H1 (cell line): Measurements from ENCODE around the gene DIP2B. TPM values are rescaled to one million over a fixed set of nuclear protein-coding genes. Genes with fewer than 3 reads are reported as not detected.

Experiments
- CTCF ChIA-PET: fragments of 300-600 bp; sonication (Branson Sonifier 250); formaldehyde crosslinking; loops from one replicate; lab custom pipeline; 2021; ENCODE audit not compliant: partially characterized antibody; lab: Charles Lee
- POLR2A ChIA-PET: fragments of 300-600 bp; sonication (Branson Sonifier 250); formaldehyde crosslinking; loops from one replicate; lab custom pipeline; 2021; ENCODE audit warnings: inconsistent platforms; ENCODE audit not compliant: partially characterized antibody; lab: Charles Lee
- DNase-seq, 2 experiments: peaks; one replicate each; pipeline versions ENCODE4 v3.0.0 to v3.0.0-alpha.2; 2010 to 2022; ENCODE audit warnings: low spot score in 2 of 2, low read depth in 1 of 2, mixed read lengths in 1 of 2
- FAIRE-seq: peaks from 2 replicates; lab custom pipeline; 2011; peaks lifted over from hg19 to GRCh38; lab: Jason Lieb, UNC
- H2AFZ ChIP-seq: 2 replicates; pipeline ENCODE4 v1.8.1; 2012; ENCODE audit warnings: low read length, inconsistent platforms
- H2AK5ac ChIP-seq: 2 replicates; pipeline ENCODE4 v1.6.1; 2013; ENCODE audit warnings: low read depth, low read length
- H2BK120ac ChIP-seq: replicated peaks from 2 replicates; pipeline ENCODE3; 2013; ENCODE audit warnings: low read depth, low read length, inconsistent platforms
- H2BK12ac ChIP-seq: 2 replicates; pipeline ENCODE4 v1.6.1; 2013; ENCODE audit warnings: low read depth, low read length
- H2BK15ac ChIP-seq: 2 replicates; pipeline ENCODE4 v1.6.1; 2013; ENCODE audit warnings: low read length
- H2BK20ac ChIP-seq: 2 replicates; pipeline ENCODE4 v1.6.1; 2013; ENCODE audit warnings: low read length
- H2BK5ac ChIP-seq: 2 replicates; pipeline ENCODE4 v1.6.1; 2013; ENCODE audit warnings: low read depth, low read length
- H3K14ac ChIP-seq: 2 replicates; pipeline ENCODE4 v1.6.1; 2013; ENCODE audit warnings: inconsistent platforms; ENCODE audit not compliant: insufficient read length
- H3K18ac ChIP-seq: 2 replicates; pipeline ENCODE4 v1.6.1; 2013; ENCODE audit warnings: low read length; ENCODE audit errors: extremely low read depth
- H3K23ac ChIP-seq: 2 replicates; pipeline ENCODE4 v1.6.1; 2013; ENCODE audit warnings: inconsistent platforms; ENCODE audit not compliant: insufficient read length
- H3K23me2 ChIP-seq: 2 replicates; pipeline ENCODE4 v1.6.1; 2013; ENCODE audit warnings: low read depth, low read length
- H3K27ac ChIP-seq: 2 replicates; pipeline ENCODE4 v1.6.1; 2011; ENCODE audit warnings: low read depth, low read length, inconsistent platforms
- H3K27me3 ChIP-seq, 4 experiments: replicated peaks in 1 of 4; 1 replicate in 1 of 4; 2 replicates in 3 of 4; pipeline versions ENCODE4 v1.6.1 to v1.8.1; 2011 to 2013; ENCODE audit warnings: low read length in 3 of 4, mild to moderate bottlenecking in 3 of 4, inconsistent platforms in 2 of 4, mixed read lengths in 2 of 4, moderate library complexity in 1 of 4; ENCODE audit not compliant: control insufficient read depth in 3 of 4, insufficient read depth in 3 of 4; ENCODE audit errors: extremely low read depth in 1 of 4
- H3K36me3 ChIP-seq, 4 experiments: 2 replicates each; pipeline versions ENCODE4 v1.6.1 to v1.8.1; 2011 to 2013; ENCODE audit warnings: mild to moderate bottlenecking in 4 of 4, low read length in 3 of 4, moderate library complexity in 2 of 4, control low read depth in 1 of 4, inconsistent platforms in 1 of 4; ENCODE audit not compliant: insufficient read depth in 4 of 4, control insufficient read depth in 2 of 4
- H3K4ac ChIP-seq: replicated peaks from 2 replicates; pipeline ENCODE3; 2013; ENCODE audit warnings: low read length, low read depth, mixed read lengths, inconsistent platforms; ENCODE audit not compliant: insufficient read length
- H3K4me1 ChIP-seq, 4 experiments: replicated peaks in 1 of 4; 1 replicate in 1 of 4; 2 replicates in 3 of 4; pipeline versions ENCODE4 v1.6.1 to v1.8.1; 2011 to 2013; ENCODE audit warnings: low read length in 3 of 4, inconsistent platforms in 2 of 4, mixed read lengths in 1 of 4; ENCODE audit not compliant: insufficient read depth in 4 of 4, control insufficient read depth in 3 of 4
- H3K4me2 ChIP-seq, 2 experiments: 2 replicates each; pipeline versions ENCODE4 v1.6.1 to v1.8.1; 2011 to 2013; ENCODE audit warnings: low read depth in 2 of 2, low read length in 2 of 2, control low read depth in 1 of 2, inconsistent platforms in 1 of 2, mild to moderate bottlenecking in 1 of 2; ENCODE audit not compliant: insufficient read depth in 1 of 2
- H3K4me3 ChIP-seq, 4 experiments: fragments of 200-600, 300-600 bp in 1 of 4; sonication (generic), shearing (Covaris generic), sonication (Bioruptor Twin) in 1 of 4; 2 replicates each; pipeline versions ENCODE4 v1.5.1 to v1.8.1; 2011 to 2016; ENCODE audit warnings: low read length in 4 of 4, low read depth in 3 of 4, control low read depth in 2 of 4, inconsistent platforms in 2 of 4, mild to moderate bottlenecking in 2 of 4, mixed read lengths in 1 of 4, moderate library complexity in 1 of 4; ENCODE audit not compliant: insufficient read depth in 2 of 4; ENCODE audit errors: extremely low read depth in 1 of 4
- H3K56ac ChIP-seq: replicated peaks from 2 replicates; pipeline ENCODE3; 2013; ENCODE audit warnings: low read depth, mild to moderate bottlenecking, mixed read lengths, low read length, inconsistent platforms; ENCODE audit not compliant: insufficient read length
- H3K79me1 ChIP-seq: 2 replicates; pipeline ENCODE4 v1.6.1; 2013; ENCODE audit warnings: low read depth, low read length, control low read depth
- H3K79me2 ChIP-seq, 2 experiments: 2 replicates each; pipeline versions ENCODE4 v1.6.1 to v1.8.1; 2012 to 2013; ENCODE audit warnings: low read length in 2 of 2, mild to moderate bottlenecking in 2 of 2, inconsistent platforms in 1 of 2; ENCODE audit not compliant: insufficient read depth in 2 of 2, control insufficient read depth in 1 of 2
- H3K9ac ChIP-seq, 4 experiments: replicated peaks in 1 of 4; 1 replicate in 1 of 4; 2 replicates in 3 of 4; pipeline versions ENCODE4 v1.6.1 to v1.8.1; 2011 to 2013; ENCODE audit warnings: low read depth in 3 of 4, low read length in 3 of 4, control low read depth in 2 of 4, mild to moderate bottlenecking in 2 of 4, moderate library complexity in 2 of 4, inconsistent platforms in 1 of 4; ENCODE audit errors: extremely low read depth in 1 of 4
- H3K9me3 ChIP-seq, 2 experiments: 2 replicates each; pipeline versions ENCODE4 v1.6.1 to v1.8.1; 2012 to 2013; ENCODE audit warnings: mild to moderate bottlenecking in 2 of 2, moderate library complexity in 2 of 2, control low read depth in 1 of 2, inconsistent platforms in 1 of 2, low read depth in 1 of 2, low read length in 1 of 2, mixed read lengths in 1 of 2; ENCODE audit not compliant: insufficient read depth in 2 of 2
- H4K20me1 ChIP-seq, 2 experiments: replicated peaks in 1 of 2; 2 replicates each; pipeline versions ENCODE3 to v1.8.1; 2011 to 2013; ENCODE audit warnings: inconsistent platforms in 2 of 2, low read length in 2 of 2, mild to moderate bottlenecking in 1 of 2; ENCODE audit not compliant: insufficient read depth in 2 of 2, control insufficient read depth in 1 of 2
- H4K5ac ChIP-seq: 2 replicates; pipeline ENCODE4 v1.6.1; 2013; ENCODE audit warnings: low read length, low read depth, mixed read lengths, inconsistent platforms; ENCODE audit not compliant: insufficient read length
- H4K8ac ChIP-seq: 2 replicates; pipeline ENCODE4 v1.8.0; 2013; ENCODE audit warnings: mild to moderate bottlenecking, moderate library complexity, low read length, inconsistent platforms; ENCODE audit not compliant: insufficient read depth; ENCODE audit errors: extremely low read depth
- H4K91ac ChIP-seq: replicated peaks from 2 replicates; pipeline ENCODE3; 2013; ENCODE audit warnings: low read length, mixed read lengths, inconsistent platforms; ENCODE audit not compliant: insufficient read length
- EP300 ChIP-seq, 2 experiments: IDR thresholded peaks; 1 replicate in 1 of 2; 2 replicates in 1 of 2; pipeline ENCODE4 v1.6.1; 2011 to 2012; ENCODE audit warnings: low read depth in 2 of 2, low read length in 2 of 2, mild to moderate bottlenecking in 2 of 2, borderline replicate concordance in 1 of 2, inconsistent platforms in 1 of 2, moderate library complexity in 1 of 2
- WGBS, 2 experiments: shearing (Covaris generic) in 1 of 2; methylation state at CpG; one replicate each; pipeline versions ENCODE4 v1.1.6 to v1.1.7; 2013 to 2015; ENCODE audit warnings: low lambda C conversion rate in 2 of 2, mixed read lengths in 2 of 2, inconsistent platforms in 1 of 2, low coverage in 1 of 2, missing lambda C conversion rate in 1 of 2; ENCODE audit not compliant: insufficient replicate concordance in 2 of 2, insufficient coverage in 1 of 2, insufficient read length in 1 of 2; ENCODE audit errors: extremely low coverage in 1 of 2, missing lambda C conversion rate in 1 of 2; 5-methylcytosine and 5-hydroxymethylcytosine counted together
- polyA plus RNA-seq, 7 experiments: library from polyadenylated mRNA; depleted of rRNA in 3 of 7; stranded (reverse) in 5 of 7; unstranded in 2 of 7; fragments of >200 nt in 5 of 7; fragments of 200-250 nt in 2 of 7; gene quantifications; 1 replicate in 5 of 7; 2 replicates in 1 of 7; 4 replicates in 1 of 7; pipeline versions ENCODE4 v1.2.1 to v1.2.3, GENCODE V29; 2011 to 2013; ENCODE audit warnings: missing spikeins in 2 of 7, mixed read lengths in 2 of 7
- total RNA-seq: library from RNA; stranded (reverse); fragmentation: NEBNext Ultra II Directional; extraction: Animal tissue kit (Norgen Biotek cat#: 25700); gene quantifications from 2 replicates; pipeline ENCODE4 v1.2.1, GENCODE V29; 2021

The DIP2B gene
- total and polyA plus RNA-seq, 2 of the 8 experiments (the other 6 are each of a cell fraction or from before 2014, with no cell fraction given): 11.1 to 29.6 TPM

DNA sequence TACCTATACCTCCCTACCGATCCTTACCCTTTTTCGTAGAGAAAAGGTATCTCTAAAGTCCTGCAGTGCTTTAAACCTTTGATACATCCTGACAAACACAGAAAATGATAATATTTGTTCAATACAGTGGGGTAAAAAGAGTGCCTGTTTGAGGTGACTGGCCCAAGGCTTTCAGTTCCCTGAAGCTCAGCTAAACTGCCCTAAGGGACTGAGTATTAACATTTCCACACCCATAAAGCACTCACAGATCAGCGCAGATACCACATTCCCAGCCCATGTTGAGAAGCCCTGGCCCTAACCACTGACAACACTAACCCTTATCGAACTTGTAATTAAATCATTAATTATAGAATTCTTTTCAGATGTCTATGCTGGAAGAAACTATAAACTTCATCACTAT is 108.7 kb downstream of the DIP2B start:
- POLR2A ChIA-PET: interaction anchor here (1.1 to 1.6 kb wide), 3 partner anchors 8 to 108 kb away, joined by 3 to 5 read pairs (median 3); partner anchors contain the start of gene DIP2B
- no peak for TF ChIP-seq EP300 (IDR thresholded peaks at IDR 0.05; ENCODE audit: borderline replicate concordance in 1 of 2, low read depth in 2 of 2, low read length in 2 of 2)

More for the DNA sequence above, 108.7 kb downstream of the DIP2B start:
- H3K23ac ChIP-seq: no peak overlapping the region
- H3K4me1 ChIP-seq: peaks cover 0 to 17% (median 14%) of the 10 kb centered on the region in 4 experiments; a peak in 5 of 7 replicates
- H3K9ac ChIP-seq: no peak overlapping the region
- H3K27ac ChIP-seq: 0 out of 2 replicates have a peak overlapping the region, but pooled peaks have one; percentile 17
- H3K23me2 ChIP-seq: no peaks in the 10 kb centered on the region
- H3K4me3 ChIP-seq: no peak overlapping the region
- H2BK12ac ChIP-seq: no peak overlapping the region; the same call in 1 of the 2 replicates
- H4K5ac ChIP-seq: no peak overlapping the region
- no peak overlapping the region for H2BK5ac ChIP-seq
- H2BK20ac ChIP-seq: peak overlapping the region; percentile 49; the same call in 1 of the 2 replicates
- no peak overlapping the region for H3K56ac ChIP-seq
- DNase-seq (no peak), FAIRE-seq (no peak)
- H4K20me1 ChIP-seq: no peaks in the 10 kb centered on the region
- H3K36me3 ChIP-seq: no peaks in the 10 kb centered on the region
- no peak overlapping the region for H2BK15ac ChIP-seq
- no peak overlapping the region; a peak in 1 of 4 replicates for H3K4me2 ChIP-seq
- WGBS, 2 experiments: 78% methylated on average over 4 of the region's 4 CpGs; no CpG with 5 or more reads in 1 of the 2 experiments
- CTCF ChIA-PET: interaction anchor here (1.3 kb wide), 1 partner anchor 10 kb away, joined by 3 read pairs; no protein-coding TSS in a partner anchor
- no peaks in the 10 kb centered on the region for H3K9me3 ChIP-seq
- no peak overlapping the region for H4K8ac ChIP-seq
- H2AK5ac ChIP-seq: no peak overlapping the region
- H4K91ac ChIP-seq: no peak overlapping the region
- H3K4ac ChIP-seq: no peak overlapping the region
- no peaks in the 10 kb centered on the region for H3K27me3 ChIP-seq
- H3K18ac ChIP-seq: no peak overlapping the region
- no peak overlapping the region for H2AFZ ChIP-seq
- peaks cover 0 to 30% of the 10 kb centered on the region in 2 experiments; a peak in 2 of 4 replicates for H3K79me2 ChIP-seq
- H3K14ac ChIP-seq: no peak overlapping the region
- no peak overlapping the region for H2BK120ac ChIP-seq
- no peaks in the 10 kb centered on the region; the same call in 1 of the 2 replicates for H3K79me1 ChIP-seq
